HG03095 (cell line): ENCODE measurements around the gene CDC123.
A peak's percentile ranks its signal among the peaks of the same experiment; 100 is the strongest.
"Not testable (repeated sequence)": the region's sequence is repeated elsewhere in the genome, so short reads cannot be mapped to it uniquely, and the experiment has no call there.

Experiments used
- ATAC-seq: cut with Tn5 transposase; IDR thresholded peaks from one replicate; pipeline ENCODE4 v1.9.1; 2021; ENCODE audit warnings: moderate library complexity; ENCODE audit not compliant: unreplicated experiment

CDC123 gene

GRCh38 chr10:12234687-12235086 lies 38.7 kb downstream of the CDC123 start:
- not testable (repeated sequence) for ATAC-seq

DNA sequence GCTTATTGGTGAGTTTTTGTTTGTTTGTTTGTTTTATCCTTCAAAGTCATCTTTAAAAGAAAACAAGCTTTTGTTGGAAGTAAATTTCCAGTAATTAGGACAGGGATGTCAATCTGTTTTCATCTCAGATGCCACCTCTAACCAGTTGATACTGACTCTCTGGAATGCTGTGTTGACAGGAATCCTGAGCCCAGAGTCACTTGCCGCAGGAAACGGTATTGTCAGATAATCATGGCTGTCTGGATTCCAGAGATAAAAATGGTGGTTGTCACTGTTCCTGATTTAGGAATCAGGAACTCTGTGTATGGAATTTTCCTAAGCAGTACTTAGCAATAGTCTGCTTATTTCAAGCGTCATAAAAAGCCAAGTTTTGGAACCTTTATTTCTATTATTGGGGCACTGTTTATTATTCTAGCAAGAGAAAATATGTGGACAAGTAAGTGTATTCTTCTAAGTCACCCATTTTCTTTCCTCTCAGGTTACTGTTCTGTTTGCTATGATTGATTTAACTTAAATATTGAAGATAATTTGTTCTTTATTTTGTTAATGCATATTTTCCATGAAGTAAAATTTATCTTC lies 39.2 kb downstream of the CDC123 start:
- ATAC-seq, result no peak

GRCh38 chr10:12235796-12236195 lies 39.8 kb downstream of the CDC123 start:
- no peak for ATAC-seq

DNA sequence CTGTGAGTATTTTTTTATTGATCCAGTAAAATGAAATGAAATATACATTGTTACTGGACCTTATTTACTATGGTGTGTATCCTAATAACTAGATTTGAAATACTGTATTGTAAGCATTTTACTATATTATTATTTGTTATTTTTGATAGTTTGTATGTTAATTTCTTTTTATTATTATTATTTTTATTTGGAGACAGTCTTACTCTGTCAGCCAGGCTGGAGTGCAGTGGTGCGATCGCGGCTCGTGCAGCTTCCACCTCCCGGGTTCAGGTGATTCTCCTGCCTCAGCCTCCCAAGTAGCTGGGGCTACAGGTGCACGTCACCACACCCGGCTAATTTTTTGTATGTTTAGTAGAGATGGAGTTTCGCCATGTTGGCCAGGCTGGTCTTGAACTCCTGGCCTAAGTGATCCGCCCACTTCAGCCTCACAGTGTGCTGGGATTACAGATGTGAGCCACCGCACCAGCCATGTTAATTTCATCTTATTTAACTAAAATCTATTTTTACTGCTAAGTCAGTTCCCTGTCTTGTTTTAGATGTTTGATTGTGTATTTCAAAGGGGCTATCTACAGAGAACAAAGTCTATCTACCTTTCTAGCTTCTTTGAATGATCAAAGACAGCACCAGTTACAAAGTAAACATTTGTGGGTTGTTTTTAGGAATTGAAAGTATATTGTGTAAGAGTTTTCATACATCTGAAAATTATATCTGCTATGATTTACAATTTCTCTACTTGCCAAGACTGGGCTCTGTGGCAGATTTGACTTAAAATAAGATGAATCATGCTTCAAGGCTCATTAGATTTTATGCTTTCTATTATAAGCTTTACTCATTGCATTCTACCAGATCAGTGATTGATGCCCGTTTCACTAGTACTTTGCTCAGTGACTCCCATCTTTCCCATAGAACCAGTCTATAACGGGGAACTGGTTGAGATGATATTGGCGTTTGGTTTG lies 41.6 kb downstream of the CDC123 start:
- no peak for ATAC-seq

- ATAC-seq, result no peak
These were observed 42.8 kb downstream of the CDC123 start for GRCh38 chr10:12238821-12239220.

DNA sequence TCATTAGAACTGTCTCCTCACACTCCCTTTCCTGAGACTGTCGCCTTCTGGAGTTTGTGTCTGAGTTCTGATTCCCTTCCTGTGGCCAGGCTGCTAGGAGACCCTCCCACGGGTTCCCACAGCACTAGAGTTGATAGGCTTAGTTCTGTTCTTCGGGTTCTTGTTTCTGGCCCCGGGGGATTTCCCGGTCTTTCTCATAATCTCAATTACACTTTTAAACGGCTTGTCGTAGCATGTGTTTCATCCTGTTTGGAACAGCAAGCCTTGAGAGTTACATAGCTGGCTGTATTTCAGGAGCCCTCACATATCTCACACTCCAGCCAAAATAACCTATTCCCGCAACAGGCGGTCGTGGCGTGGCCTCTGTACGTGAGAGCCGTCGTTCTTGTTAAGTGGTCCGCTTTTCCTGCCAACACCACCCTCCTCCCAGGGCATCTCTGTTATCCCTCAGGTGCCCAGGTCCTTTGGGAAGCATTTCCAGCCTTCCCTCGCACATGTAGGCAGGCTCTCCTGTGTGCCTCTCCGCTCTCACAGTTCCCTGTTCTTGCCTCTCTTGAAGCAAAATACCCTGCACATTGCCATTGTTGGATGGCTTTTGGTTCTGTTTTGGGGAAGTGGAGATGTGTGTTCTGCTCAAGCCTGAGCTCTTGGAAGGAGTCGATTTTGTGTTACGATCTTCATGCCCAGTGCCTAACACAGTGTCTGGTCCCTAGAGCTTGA lies 46.0 kb downstream of the CDC123 start:
- ATAC-seq, result no peak

DNA sequence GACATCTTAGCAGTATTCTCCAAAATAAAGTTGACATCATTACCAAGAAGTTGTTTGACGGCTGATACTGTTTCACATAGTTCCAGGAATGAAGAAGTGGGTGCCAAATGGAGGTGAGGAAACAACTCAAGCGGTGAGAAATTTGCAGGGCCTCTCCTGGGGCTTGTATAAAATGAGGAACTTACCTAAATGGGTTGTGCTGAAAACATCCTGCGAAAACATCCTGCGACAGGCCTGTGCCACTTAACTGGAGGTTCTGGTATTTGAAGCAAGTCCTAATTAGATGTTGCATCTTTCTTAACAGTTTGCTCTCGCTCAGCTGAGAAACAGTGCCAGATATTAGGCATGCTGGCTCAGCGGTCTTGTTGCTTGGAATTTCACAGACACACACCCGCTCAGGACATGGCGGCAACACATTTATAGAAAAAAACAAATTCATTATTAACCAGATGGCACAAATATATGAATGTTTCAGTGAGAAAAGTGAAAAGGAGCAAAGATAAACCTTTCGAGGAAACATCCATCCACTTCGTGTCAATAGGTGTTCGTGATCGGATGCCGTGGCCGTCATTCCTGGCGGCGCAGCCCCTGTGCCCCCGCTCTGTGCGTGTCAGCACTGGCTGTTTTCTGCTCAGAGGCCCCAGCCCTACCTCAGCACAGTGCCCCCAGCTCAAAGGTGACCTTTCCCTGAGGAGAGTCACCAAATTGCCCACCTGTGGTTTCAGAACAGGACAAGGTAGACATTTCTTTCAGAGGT lies 48.1 kb downstream of the CDC123 start:
- no peak for ATAC-seq

GRCh38 chr10:12250181-12250580 lies 54.2 kb downstream of the CDC123 start:
- no peak for ATAC-seq

GRCh38 chr10:12250702-12251101 lies 54.7 kb downstream of the CDC123 start:
- not testable (repeated sequence) for ATAC-seq

DNA sequence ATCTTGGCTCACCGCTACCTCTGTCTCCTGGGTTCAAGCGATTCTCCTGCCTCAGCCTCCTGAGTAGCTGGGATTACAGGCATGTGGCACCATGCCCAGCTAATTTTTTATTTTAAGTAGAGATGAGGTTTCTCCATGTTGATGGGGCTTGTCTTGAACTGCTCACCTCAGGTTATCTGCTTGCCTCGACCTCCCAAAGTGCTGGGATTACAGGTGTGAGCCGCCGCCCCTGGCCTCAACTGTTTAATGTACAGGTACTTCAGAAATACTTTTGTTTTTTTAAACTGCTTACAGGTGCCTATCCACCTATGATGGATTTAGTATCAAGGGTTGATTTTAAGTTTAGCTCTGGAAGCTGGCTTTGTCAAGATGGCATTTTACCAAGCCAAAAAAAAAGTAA lies 55.6 kb downstream of the CDC123 start:
- no peak for ATAC-seq

- peak; percentile 68 for ATAC-seq
These were observed 57.0 kb downstream of the CDC123 start for GRCh38 chr10:12252882-12253546.

- no peak for ATAC-seq
These were observed 59.1 kb downstream of the CDC123 start for GRCh38 chr10:12255048-12255447.

- ATAC-seq, result no peak
These were observed 64.0 kb downstream of the CDC123 start for GRCh38 chr10:12259988-12260387.

- no peak for ATAC-seq
These were observed 66.4 kb downstream of the CDC123 start for GRCh38 chr10:12262278-12262981.

GRCh38 chr10:12264204-12264940 lies 68.4 kb downstream of the CDC123 start:
- peak; percentile 87 for ATAC-seq

DNA sequence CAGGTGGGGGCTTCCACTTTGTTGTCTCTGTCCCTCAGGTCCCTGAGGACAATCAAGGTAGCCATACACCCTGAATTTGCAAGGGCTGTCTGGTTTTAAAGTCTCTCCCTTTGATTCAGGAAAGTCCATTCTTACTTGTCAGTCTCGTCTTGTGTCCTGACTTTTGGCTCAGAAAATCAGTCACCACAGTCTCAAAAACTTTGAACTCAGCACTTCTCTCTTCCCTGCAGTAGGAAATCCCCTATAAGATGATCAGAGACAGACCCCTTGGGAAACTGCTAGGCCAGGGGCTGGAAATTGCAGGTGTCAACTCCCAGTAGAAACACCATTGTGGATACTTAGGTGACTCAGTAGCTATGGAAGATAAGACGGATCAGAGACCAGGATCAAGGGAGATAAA lies 73.1 kb downstream of the CDC123 start:
- ATAC-seq, result no peak

DNA sequence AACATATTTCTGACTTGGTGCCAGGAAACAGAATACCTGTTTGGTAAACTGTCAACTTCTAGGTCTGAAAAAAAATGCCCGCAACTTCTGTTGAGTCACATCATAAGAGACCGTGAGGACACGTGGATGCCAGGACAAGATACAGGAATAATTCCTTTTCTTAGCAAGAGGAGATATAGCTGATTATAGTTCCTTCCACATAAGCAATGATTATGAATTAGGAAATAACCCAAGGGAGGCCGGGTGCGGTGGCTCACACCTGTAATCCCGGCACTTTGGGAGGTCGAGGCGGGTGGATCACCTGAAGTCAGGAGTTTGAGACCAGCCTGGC lies 75.2 kb downstream of the CDC123 start:
- ATAC-seq, result no peak

GRCh38 chr10:12277862-12278261 lies 81.9 kb downstream of the CDC123 start:
- not testable (repeated sequence) for ATAC-seq

DNA sequence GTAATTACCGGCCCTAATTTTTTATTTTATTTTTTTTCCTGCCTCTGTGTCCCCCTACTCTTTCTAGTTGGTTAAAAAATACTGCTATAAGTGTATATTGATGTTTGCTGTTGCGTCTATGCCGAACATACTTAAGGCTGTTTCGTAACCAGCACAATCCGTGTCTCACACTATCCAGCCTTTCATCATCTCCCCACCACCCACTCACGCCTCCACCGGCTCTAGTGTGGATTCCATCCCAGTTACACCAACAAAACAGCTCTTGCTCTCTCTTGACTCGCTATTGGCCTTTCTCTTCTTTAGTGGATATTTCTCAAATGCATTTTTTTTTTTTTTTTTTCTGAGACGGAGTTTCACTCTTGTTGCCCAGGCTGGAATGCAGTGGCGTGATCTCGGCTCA lies 83.3 kb downstream of the CDC123 start:
- ATAC-seq, result no peak
